AML-193 (cell line): ENCODE results near the gene CHST15.

Experiments
- DNase-seq, 2 experiments: peaks; one replicate each; lab custom pipeline; 2025; lab: John Stamatoyannopoulos, UW

The CHST15 gene

DNA sequence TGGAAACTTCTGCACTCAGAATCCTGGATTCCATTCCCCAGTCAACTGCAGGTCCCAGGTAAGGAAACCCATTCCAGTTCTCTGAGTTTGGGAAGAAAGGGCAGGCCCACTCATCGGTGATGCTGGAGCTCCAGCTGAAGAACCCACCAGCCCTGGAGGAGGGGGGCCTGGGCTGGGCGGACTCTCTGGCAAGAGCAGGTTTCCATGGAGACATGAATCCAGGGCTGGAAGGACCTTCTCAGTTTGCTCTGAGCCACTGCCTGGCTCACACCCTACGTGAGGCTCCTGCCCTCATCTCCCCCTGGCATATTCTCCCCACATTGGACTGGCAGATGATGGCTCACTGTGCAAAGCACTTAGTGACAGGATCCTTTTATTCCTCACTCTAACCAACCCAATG is 128.4 kb downstream of the CHST15 start:
- DNase-seq: no peak

DNA sequence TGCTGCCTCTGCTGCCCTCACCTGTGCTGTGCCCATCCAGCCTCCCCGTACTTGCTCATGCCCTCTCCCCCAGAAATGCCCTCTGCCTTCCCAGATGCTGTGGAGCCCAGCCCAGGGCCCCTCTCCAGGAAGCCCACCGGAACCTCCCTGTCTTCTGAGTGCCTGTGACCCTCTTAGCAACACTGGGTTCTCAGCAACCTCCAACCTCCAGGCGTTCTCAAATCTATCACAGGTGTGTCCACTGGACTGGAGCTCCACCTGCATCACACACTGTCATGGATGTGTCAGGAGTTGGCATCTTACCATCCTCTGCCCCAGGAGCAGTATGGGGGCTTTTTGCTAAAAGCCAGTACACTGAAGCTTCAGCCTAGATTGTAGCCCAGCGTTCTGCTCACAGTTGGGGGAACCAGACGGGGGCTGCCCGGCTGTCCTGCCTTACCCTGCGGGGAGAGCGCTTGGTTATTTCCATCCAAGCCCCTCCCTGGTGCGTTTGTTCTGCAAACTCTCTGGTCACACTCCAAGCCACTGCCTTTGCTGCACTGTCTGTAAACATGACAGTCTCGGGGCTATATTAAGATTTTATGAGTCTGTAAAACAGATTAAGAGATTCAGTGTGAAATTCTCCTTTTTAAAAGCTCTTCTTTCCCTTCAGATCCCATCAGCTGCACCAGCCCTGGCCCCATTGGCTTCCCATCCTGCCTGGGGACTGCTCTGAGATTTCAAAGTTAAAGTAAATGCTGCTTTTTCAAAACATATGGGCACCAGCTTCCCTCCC is 130.5 kb downstream of the CHST15 start:
- no peak for DNase-seq

DNA sequence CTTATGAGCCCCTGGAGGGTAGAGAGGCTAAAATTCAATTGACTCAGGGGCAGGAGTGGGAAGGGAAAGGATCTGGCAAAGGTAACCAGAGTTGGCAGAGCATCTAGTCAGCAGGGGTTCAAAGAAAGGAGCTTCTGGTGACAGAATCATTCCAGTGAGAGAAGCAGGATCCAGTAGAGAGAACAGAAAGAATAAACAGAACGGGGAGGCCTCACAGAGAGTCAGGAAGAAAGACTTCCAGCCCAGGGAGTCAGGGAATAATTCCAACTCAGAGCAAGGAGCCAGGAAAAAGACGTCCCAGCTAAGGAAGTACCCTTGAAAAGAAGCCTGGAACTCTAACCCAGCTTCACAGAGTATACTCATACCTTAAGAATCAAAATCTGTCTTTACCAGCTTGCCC is 135.2 kb downstream of the CHST15 start:
- no peak for DNase-seq
